HG02678 (cell line): ENCODE measurements around the gene CHRM5.
A peak's percentile ranks its signal among the peaks of the same experiment; 100 is the strongest.

Experiments used
- ATAC-seq: cut with Tn5 transposase; IDR thresholded peaks from one replicate; pipeline ENCODE4 v1.9.1; 2021; ENCODE audit warnings: mild to moderate bottlenecking, moderate library complexity; ENCODE audit not compliant: unreplicated experiment

CHRM5 gene

GRCh38 chr15:34078900-34079299 lies 110.6 kb downstream of the CHRM5 start:
- no peak for ATAC-seq

GRCh38 chr15:34079904-34080303 lies 111.6 kb downstream of the CHRM5 start:
- ATAC-seq, result no peak

GRCh38 chr15:34084086-34084485 lies 115.8 kb downstream of the CHRM5 start:
- no peak for ATAC-seq

GRCh38 chr15:34085746-34086145 lies 117.4 kb downstream of the CHRM5 start:
- ATAC-seq, result no peak

GRCh38 chr15:34099914-34100313 lies 131.6 kb downstream of the CHRM5 start:
- no peak for ATAC-seq

- peak; percentile 99 for ATAC-seq
Observed at GRCh38 chr15:34101366-34102174, 133.3 kb downstream of the CHRM5 start, which contains the start of the genes EMC7 and PGBD4. Gene EMC7 (minus strand): TSS chr15:34101862. CDS start chr15:34101839, 23 bp downstream. Gene PGBD4 (plus strand): TSS chr15:34102083. CDS start chr15:34102532, 449 bp downstream.

GRCh38 chr15:34102175-34102925 lies 134.1 kb downstream of the CHRM5 start:
- no peak for ATAC-seq

GRCh38 chr15:34106423-34106822 lies 138.1 kb downstream of the CHRM5 start:
- no peak for ATAC-seq

- ATAC-seq, result no peak
Observed at GRCh38 chr15:34107315-34107714, 139.0 kb downstream of the CHRM5 start.

- no peak for ATAC-seq
Observed at GRCh38 chr15:34109797-34110663, 141.7 kb downstream of the CHRM5 start.

GRCh38 chr15:34111488-34111887 lies 143.2 kb downstream of the CHRM5 start:
- ATAC-seq, result no peak

GRCh38 chr15:34114215-34114614 lies 145.9 kb downstream of the CHRM5 start:
- no peak for ATAC-seq

GRCh38 chr15:34114739-34115138 lies 146.4 kb downstream of the CHRM5 start:
- ATAC-seq, result no peak

GRCh38 chr15:34116620-34117019 lies 148.3 kb downstream of the CHRM5 start:
- no peak for ATAC-seq
